SHP77 treated with DMSO at 0.1 percent for 48 hours (cell line): Measurements from ENCODE around the gene CAPN13.

Experiments used
- DNase-seq: peaks from one replicate; lab custom pipeline; 2025; lab: John Stamatoyannopoulos, UW

CAPN13 gene

GRCh38 chr2:30730736-30731647 is 76.3 kb downstream of the CAPN13 start:
- DNase-seq: no peak

- DNase-seq: no peak
These were observed 78.2 kb downstream of the CAPN13 start for GRCh38 chr2:30729031-30729430.

GRCh38 chr2:30722936-30723725 is 84.1 kb downstream of the CAPN13 start:
- DNase-seq: no peak

- no peak for DNase-seq
These were observed 85.3 kb downstream of the CAPN13 start for GRCh38 chr2:30721668-30722647.

GRCh38 chr2:30721241-30721640 is 86.0 kb downstream of the CAPN13 start:
- DNase-seq: no peak

GRCh38 chr2:30717081-30717650 is 90.1 kb downstream of the CAPN13 start:
- no peak for DNase-seq

GRCh38 chr2:30716123-30716900 is 90.9 kb downstream of the CAPN13 start:
- no peak for DNase-seq

- no peak for DNase-seq
These were observed 92.2 kb downstream of the CAPN13 start for GRCh38 chr2:30714811-30715709.

GRCh38 chr2:30713698-30714097 is 93.5 kb downstream of the CAPN13 start:
- DNase-seq: no peak

- DNase-seq: peak; percentile 85
These were observed 95.6 kb downstream of the CAPN13 start for GRCh38 chr2:30711646-30712085.

GRCh38 chr2:30710461-30710860 is 96.8 kb downstream of the CAPN13 start:
- DNase-seq: no peak

GRCh38 chr2:30710016-30710415 is 97.2 kb downstream of the CAPN13 start:
- DNase-seq: no peak

- DNase-seq: no peak
These were observed 97.7 kb downstream of the CAPN13 start for GRCh38 chr2:30709516-30709915.

GRCh38 chr2:30708491-30709290 is 98.6 kb downstream of the CAPN13 start:
- DNase-seq: no peak

- DNase-seq: no peak
These were observed 99.8 kb downstream of the CAPN13 start for GRCh38 chr2:30707304-30707903.

GRCh38 chr2:30706534-30707303 is 100.5 kb downstream of the CAPN13 start:
- DNase-seq: peak; percentile 43

- no peak for DNase-seq
These were observed 101.3 kb downstream of the CAPN13 start for GRCh38 chr2:30705711-30706533.
